GM19438 (cell line): ENCODE results near the gene ARHGAP12.
"Not testable (repeated sequence)": the region's sequence is repeated elsewhere in the genome, so short reads cannot be mapped to it uniquely, and the experiment has no call there.

ENCODE experiments used
- ATAC-seq: cut with Tn5 transposase; IDR thresholded peaks from one replicate; pipeline ENCODE4 v1.9.1; 2021; ENCODE audit warnings: low read depth; ENCODE audit not compliant: unreplicated experiment

The ARHGAP12 gene, protein sequence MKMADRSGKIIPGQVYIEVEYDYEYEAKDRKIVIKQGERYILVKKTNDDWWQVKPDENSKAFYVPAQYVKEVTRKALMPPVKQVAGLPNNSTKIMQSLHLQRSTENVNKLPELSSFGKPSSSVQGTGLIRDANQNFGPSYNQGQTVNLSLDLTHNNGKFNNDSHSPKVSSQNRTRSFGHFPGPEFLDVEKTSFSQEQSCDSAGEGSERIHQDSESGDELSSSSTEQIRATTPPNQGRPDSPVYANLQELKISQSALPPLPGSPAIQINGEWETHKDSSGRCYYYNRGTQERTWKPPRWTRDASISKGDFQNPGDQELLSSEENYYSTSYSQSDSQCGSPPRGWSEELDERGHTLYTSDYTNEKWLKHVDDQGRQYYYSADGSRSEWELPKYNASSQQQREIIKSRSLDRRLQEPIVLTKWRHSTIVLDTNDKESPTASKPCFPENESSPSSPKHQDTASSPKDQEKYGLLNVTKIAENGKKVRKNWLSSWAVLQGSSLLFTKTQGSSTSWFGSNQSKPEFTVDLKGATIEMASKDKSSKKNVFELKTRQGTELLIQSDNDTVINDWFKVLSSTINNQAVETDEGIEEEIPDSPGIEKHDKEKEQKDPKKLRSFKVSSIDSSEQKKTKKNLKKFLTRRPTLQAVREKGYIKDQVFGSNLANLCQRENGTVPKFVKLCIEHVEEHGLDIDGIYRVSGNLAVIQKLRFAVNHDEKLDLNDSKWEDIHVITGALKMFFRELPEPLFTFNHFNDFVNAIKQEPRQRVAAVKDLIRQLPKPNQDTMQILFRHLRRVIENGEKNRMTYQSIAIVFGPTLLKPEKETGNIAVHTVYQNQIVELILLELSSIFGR

DNA sequence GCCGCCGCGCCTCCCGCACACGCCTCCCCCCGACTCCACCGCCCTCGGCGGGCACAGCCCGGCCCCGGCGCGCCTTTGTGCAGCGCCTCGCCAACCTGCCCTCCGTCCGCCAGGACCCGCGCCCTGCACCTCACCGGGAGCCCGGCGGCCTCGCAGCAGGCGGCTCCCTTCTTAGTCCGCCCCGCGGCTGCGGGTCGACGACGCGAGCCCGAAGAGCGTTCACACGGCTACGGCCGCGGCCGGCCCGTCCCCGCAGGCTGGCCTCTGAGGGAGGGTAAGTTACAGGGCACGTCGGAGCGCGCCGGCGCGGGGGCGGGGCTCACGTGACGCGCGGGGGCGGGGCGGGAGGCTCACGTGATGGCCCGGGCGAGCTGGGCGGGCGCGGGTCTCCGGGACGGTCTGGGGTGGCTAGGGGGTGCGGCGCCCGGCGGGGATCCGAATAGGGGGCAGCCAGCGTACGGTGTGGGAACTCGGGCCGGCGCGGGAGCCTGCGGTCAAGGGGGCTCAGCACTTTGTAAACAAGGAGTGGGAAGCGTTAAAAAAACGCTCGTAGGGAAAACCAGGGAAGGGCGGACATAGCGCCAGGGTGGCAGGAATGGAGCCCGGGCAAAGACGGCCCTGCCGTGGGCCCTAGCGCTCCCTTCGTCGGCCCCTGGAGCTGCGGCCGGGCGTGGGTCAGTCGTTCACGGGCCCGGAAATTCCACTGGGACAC lies at the start of gene ARHGAP12:
ARHGAP12 (minus strand) TSS at position 283 of the 712 bp plus-strand sequence. CDS start 19,976 bp downstream, outside the sequence.
- peak; percentile 73 for ATAC-seq

DNA sequence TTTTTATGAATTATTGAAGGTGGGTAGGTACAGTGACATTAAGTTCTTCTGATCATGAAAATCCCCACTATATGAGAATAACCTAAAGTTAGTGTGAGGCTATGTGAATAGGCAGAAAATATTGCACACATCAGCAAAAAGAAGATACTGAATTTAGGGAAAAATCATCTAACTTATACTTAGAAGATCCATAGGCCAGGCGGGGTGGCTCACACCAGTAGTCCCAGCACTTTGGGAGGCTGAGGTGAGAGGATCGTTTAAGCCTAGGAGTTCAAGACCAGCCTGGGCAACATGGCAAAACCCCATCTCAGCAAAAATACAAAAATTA lies 49.5 kb upstream of the ARHGAP12 start:
- no peak for ATAC-seq

DNA sequence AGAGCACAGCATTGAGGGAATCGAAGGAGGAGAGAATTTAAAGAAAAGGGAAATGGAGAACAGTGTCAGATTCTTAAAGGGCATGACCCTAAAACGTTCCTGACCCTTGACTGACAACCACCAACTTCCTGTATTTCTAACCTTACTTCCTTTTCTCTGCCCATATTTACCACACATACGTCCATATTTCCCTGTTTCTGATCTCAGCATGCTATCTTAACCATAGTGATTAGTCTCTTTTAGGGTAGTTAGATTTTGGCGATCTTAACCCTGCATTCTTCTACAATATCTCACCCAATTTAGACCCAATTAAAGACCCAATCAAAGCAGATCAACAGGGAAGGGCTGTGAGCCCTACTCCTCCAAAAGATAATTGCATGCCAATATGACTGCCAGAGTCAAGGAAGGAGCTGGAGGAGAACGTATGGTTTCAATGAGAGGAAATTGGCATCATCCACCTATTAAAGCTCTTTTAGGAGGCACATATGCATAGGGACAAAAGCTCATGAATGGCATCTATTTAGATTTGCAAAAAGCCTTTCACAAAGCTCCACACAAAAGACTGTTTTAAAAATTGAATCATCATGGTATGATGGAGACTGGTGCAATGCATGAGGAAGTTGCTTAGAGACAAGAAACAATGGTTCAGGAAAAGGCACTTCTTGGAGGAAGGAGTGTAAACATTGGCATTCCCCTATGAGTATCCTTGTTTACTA lies 49.0 kb upstream of the ARHGAP12 start:
- ATAC-seq, result no peak

DNA sequence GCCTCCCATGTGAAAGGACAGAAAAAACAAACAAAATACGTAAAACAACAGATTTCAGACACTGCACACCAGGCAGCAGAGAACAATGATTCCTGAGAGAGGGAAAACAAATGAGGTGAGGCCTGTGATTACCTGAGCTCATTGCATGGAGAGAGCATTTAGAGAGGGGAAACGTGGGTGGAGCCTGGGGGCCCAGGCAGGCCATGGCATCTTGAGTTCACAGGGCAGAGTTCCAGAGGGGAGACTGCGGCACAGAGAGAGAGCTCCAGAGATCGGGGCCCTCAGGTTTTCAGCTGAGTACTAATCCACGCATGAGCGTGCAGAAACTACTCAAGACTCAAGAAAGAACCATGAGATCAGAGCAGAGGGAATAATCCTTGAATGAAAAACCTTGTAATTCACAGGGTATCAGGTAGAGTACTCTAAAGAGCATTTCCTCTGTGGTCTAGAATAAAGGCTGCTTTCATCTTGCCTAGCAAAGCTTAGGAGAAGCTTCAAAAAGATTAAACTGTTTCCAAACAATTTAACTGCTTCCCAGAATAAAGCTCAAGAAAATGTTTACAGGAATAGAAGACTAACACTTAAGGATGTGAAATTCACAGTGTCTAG lies 46.6 kb upstream of the ARHGAP12 start:
- ATAC-seq, result no peak

DNA sequence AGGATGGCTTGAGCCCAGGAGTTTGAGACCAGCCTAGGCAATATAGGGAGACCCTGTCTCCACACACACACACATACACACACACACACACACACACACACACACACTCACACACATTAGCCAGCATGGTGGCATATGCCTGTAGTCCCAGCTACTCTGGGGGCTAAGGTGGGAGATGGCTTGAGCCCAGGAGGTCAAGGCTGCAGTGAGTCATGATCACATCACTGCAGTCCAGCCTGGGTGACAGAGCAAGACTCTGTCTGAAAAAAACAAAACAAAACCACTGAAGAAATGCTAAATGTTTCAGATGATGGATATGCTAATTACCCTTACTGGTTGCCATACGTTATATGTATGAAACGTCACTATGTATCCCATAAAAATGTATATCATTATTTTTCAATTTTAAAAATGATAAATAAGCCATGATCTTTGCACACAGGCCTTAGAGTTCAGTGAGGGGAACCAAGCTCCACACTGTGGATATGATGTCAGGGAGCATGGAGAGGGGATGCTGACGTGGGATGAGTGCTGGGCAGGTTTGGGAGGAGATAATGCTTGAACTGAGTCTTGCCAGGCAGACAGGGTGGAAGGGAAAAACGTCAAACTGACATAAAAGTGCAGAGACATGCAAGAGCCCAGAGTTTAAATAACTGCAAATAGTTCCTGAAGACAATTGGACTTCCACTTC lies 45.9 kb upstream of the ARHGAP12 start:
- ATAC-seq, result no peak

DNA sequence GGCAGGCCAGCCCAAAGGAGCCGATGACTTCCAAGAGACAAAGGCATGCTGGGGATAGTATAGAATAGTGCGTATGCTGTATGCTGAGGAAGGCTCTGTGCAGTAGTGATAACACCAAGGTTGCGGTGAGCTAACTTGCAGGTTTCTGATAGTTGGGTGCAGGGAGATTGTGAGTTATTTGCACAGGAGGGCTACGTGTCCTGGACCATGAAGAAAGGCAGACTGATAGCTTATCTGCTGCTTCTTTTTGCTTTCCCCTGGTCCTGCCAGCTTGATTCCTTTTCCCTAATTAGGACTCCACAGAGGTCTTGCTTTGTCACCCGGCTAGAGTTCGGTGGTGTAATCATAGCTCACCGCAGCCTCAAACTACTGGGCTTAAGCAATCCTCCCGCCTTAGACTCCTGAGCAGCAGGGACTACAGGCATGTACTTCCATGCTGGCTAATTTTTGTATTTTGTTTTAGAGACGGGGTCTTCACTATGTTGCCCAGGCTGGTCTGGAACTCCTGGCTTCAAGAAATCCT lies 43.9 kb upstream of the ARHGAP12 start:
- ATAC-seq, result no peak

DNA sequence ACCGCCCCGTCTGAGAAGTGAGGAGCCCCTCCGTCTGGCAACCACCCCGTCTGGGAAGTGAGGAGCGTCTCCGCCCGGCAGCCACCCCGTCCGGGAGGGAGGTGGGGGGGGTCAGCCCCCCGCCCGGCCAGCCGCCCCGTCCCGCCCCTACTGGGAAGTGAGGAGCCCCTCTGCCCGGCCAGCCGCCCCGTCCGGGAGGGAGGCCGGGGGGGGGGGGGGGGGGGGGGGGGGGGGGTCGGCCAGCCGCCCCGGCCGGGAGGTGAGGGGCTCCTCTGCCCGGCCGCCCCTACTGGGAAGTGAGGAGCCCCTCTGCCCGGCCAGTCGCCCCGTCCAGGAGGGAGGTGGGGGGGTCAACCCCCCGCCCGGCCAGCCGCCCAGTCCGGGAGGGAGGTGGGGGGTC lies 41.2 kb upstream of the ARHGAP12 start:
- ATAC-seq, result not testable (repeated sequence)

DNA sequence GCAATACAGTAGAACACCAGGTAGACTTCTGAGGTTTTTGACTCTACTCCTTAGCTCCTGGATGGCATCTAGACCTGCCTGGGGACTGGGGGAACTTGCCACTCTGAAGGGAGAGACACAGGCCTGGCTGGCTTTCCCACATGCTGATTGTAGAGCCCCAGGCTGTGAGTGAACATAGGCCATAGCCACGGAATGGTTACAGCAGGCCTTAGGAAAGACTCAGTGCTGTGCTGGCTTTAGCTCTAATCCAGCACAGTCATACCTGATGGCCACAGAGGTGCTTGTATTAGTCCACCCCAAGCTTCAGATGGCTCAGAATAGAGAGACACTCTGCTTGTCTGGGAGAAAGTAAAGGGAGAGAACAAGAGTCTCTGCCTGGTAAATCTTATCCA lies 35.0 kb upstream of the ARHGAP12 start:
- no peak for ATAC-seq

DNA sequence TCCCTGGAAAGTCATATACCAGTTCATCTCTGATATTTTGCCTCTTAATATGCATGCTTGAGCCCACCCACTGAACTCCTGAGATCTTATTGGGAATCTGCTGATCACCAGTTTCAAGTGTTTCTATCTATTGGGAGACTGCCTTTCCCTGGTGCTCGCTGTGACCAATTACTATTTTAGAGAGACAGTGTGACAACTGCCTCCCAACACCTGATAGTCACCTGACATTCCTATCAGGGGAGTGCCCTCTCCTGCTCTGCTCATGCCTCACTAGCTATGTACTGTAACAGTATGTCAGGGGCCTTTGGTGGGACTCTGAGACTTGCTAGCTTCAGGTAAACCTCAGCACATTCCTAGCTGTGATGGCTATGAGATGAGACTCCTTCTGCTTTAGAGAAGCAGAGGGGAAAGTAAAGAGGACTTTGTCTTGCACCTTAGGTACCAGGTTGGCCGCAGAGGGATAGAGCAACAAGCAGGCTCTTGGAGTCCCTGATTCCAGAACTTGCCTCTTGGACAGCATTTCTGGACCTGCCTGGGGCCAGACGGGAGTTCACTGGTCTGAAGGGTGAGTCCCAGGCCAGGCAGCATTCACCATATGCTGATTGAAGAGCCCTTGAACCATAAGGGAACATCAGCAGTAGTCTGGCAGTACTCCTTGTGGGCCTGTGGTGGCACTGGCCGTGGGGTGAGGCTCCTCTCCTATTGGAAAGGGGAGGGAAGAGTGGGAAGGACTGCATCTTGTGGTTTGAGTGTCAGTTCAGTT lies 34.4 kb upstream of the ARHGAP12 start:
- no peak for ATAC-seq

DNA sequence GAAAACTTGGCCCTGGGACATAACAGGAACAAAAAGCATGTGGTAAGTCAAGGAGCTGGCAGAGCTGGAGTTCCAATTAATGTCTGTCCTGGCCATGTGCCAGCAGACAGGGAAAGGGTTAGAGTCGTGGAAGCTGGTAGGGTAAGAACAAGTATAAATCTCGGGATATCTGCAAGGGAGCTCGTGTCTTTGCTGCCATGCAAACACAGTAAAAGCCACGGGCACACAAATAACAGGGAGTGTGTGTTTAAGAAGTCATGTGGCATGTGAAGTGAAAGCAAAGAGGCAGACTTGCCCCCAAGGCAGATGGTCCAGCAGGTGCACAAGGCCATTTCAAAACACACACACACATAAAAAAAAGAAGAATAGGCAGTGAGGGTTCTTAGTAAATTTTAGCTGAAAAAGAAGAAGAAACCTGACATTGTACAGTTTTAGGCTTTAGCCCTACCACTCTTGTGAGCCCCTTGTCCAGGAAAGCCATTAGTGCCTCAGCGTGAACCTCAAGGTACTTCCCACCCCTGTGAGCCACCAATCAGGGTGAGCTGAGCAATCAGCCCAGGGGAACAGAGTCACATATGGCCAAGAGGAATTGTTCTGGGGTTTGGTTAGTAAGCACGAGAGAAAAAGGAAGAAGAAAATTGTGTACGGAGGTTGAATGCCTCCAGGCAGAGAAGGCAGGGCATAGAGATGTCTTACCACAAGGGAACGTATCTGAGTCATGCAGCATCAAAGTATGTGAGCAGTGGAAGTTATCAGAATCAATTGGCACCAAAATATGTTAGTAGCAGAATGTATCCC lies 32.8 kb upstream of the ARHGAP12 start:
- ATAC-seq, result peak; percentile 68

DNA sequence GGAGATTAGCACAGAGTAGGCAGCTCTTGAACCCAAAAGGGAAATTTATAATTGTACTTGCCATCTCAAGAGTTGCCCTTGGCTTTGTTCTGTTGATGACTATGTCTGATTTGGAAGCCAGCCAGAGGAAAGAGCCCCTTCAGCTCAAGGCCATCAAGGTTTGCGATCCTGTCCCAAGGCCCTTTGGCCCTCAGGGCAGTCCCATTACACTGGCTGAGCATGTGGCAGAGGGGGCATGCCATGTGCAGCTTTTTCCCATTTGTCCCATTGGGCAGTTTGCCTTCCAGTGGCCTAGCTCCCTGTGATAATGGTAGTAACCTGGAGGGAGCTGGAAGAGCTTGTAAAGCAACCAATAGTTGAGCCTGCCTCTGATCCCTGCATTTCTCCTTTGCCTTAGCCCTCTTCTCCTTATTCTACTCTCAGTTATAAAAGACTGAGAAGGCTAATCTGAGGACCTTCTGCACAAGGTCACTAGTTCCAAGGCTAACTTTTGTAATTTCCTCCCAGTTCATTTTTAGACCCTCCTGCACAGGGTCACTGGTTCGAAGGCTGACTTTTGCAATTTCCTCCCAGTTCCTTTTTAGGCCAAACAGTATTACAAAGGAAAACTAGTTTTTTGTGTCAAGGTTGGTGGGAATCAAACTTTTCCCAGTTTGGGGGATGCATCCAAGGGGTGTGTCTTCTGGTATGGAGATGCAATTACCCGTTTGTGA lies 31.0 kb upstream of the ARHGAP12 start:
- ATAC-seq, result no peak

DNA sequence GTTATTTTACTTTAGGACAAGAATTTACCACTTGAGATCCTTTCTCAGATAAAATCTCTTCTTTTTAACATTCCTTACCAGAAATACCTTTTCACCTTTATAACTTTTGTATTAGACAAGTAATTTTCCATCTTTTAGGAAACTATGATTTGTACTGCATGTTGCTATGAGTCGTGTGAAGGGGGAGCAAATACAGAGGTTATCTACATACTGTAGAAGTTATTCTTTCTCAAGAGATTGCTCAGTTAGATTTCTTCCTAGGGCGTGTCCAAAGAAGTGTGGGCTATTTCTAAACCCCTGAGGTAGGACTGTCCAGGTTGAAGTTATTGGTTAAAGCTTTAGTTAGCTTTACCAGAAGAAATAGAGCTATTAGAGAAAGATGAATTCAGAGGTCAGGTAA lies 30.2 kb upstream of the ARHGAP12 start:
- no peak for ATAC-seq

DNA sequence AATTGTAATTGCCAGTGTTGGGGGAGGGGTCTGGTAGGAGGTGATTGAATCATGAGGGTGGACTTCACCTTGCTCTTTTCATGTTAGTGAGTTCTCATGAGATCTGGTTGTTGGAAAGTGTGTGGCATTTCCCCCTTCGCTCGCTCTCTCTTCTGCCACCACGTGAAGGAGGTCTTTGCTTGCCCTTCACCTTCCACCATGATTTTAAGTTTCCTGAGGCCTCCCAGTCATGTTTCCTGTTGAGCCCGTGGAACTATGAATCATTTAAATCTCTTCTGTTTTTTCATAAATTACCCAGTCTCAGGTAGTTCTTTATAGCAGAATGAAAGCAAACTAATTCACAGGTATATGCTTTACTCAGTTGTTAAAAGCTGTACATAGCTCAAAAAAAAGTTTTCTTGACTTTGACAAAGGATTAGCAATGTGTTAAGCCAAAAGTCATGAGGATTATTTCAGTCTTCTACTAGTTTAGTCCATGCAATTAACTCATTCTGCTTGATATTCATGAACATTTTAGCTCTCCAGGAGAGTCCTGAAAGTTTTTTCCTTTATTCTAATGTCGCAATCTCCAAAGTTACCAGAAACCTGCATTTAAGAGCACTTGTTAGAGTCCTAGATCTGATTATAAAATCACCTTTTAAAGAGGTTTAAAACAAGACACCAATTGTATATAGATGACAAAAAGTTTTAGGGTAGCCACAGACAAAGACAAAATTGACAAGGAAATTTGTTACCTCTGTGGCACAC lies 27.7 kb upstream of the ARHGAP12 start:
- ATAC-seq, result no peak

DNA sequence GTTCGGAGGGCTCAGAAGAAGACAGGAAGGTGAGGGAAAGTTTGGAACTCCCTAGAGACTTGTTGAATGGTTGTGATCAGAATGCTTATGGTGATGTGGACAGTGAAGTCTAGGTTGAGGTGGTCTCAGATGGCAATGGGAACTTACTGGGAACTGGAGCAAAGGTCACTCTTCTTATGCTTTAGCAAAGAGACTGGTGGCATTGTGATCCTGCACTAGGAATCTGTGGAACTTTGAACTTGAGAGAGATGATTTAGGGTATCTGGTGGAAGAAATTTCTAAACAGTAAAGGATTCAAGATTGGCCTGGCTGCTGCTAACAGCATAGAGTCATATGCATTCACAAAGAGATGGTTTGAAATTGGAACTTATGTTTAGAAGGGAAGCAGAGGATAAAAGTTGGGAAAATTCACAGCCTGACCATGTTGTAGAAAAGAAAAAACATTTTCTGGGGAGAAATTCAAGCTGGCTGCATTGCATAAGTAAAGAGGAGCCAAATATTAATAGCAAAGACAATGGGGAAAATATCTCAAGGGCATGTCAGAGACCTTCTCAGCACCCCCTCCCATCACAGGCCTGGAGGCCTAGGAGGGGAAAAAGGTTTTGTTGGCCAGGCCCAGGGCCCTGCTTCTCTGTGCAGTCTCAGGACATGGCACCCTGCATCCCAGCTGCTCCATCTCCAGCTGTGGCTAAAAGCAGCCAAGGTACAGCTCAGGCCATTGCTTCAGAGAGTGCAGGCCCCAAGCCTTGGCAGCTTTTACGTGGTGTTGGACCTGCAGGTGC lies 26.0 kb upstream of the ARHGAP12 start:
- no peak for ATAC-seq

DNA sequence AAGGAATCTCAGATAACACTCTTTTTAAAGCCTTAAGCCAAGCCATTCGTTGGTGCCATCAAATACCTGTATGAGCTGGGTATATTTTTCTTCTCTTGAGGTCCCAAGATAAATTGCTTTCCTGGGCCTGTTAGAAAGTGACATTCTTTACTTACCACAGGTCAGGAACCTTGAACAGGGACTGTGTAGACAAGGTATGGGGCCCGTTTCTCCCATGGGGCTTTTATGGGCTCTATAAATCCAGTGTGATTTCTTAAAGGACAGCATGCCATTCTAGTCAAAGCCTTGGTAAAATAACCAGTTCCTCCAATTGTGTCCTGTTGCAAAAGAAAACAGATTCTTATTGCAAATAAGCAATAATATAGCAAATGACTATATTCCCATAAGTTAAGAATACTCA lies 24.8 kb upstream of the ARHGAP12 start:
- no peak for ATAC-seq

DNA sequence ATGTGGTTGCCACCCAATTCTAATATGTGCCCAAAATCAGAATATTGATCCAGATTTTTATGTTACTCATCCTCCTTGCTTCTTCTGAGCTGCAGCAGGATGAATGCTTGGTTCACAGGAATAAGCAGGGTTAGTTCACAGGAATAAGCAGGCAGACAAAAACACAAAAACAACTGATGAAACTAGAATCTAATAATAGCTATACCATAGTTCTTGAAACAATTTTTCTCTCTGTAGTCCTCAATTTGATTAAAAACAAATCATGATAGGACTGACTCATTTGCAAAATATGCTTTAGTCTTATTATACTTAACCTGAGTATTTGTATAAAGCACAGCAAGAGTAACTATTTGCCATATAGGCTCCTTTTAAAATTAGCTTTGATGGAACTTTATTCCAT lies 24.4 kb upstream of the ARHGAP12 start:
- no peak for ATAC-seq
